Erythroblast (primary cell): ENCODE measurements around the gene FOXP2.
"Not testable (repeated sequence)": the region's sequence is repeated elsewhere in the genome, so short reads cannot be mapped to it uniquely, and the experiment has no call there.

Source experiments
- DNase-seq, 2 experiments: peaks; one replicate each; lab custom pipeline; 2025; lab: John Stamatoyannopoulos, UW
- GATA1 ChIP-seq: IDR thresholded peaks from 2 replicates; pipeline ENCODE4 v1.6.1; 2011; ENCODE audit warnings: low read depth, mild to moderate bottlenecking, control low read depth, low read length, moderate library complexity
- POLR2A ChIP-seq: IDR thresholded peaks from 2 replicates; pipeline ENCODE4 v1.6.1; 2011; ENCODE audit warnings: mild to moderate bottlenecking, low read length

The FOXP2 gene

GRCh38 chr7:114432703-114433102, 18.1 kb downstream of the FOXP2 start:
- no peak for DNase-seq
- no peak for TF ChIP-seq POLR2A
- no peak for TF ChIP-seq GATA1

DNA sequence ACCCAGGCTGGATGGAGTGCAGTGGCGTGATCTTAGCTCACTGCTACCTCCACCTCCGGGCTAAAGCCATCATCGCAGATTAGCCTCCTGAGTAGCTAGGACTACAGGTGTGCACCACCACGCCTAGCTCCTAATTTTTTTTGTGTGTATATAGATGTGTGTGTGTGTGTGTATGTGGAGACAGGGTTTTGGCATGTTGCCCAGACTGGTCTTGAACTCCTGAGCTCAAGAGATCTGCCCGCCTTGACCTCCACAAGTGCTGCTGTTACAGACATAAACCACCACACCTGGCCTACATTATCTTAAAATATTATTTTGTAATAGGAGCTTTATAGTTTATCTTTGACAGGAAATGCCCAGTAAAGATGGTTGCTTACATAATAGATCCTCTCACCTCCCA, 25.0 kb downstream of the FOXP2 start:
- TF ChIP-seq GATA1 (no peak), POLR2A (no peak)
- no peak for DNase-seq

DNA sequence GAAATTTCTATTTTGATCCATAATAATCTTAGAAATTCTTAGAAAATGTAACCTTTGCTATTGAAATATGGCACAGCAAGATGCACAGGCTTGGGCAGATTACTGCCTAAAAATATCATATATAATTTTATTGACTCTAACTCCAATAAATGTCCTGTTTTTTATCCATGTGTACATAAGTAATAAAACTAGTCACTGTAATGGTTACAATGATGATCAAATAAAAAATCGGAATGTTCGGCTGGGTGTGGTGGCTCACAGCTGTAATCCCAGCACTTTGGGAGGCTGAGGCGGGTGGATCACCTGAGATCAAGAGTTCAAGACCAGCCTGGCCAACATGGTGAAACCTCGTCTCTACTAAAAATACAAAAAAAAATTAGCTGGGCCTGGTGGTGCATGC, 26.3 kb downstream of the FOXP2 start:
- DNase-seq, result not testable (repeated sequence)

DNA sequence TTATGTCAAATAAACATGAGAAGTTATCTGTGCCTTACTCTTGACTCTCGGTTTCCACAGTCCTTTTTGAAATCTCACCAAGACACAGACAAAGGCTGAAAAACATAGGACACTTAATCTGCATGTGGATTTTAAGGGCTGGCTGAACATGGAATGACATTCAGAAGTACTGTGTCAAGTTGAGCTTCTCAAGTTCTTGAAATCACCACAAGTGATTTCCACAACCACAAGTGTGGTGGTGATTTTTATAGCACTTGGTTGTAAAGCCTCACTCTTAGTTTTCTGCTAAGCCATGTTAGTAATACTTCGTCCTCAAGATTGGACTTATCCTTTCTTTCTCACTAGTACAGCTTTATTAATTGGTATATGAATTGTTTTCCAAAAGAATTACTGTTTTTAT, 29.6 kb downstream of the FOXP2 start:
- TF ChIP-seq GATA1 (no peak), POLR2A (no peak)
- no peak for DNase-seq

- TF ChIP-seq POLR2A (no peak), GATA1 (no peak)
- DNase-seq, result no peak
Observed at GRCh38 chr7:114450431-114450830, 35.8 kb downstream of the FOXP2 start.

DNA sequence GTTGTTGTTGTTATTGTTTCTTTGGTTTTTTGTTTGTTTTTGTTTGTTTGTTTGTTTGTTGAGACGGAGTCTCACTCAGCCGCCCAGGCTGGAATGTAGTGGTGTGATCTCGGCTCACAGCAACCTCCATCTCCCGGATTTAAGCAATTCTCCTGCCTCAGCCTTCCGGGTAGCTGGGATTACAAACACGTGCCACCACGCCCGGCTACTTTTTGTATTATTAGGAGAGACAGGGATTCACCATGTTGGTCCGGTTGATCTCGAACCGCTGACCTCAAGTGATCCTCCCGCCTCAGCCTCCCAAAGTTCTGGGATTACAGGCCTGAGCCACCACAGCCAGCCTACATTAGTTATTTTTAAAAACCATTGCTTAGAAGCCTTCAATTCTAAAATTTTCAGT, 45.0 kb downstream of the FOXP2 start:
- DNase-seq, result no peak
- TF ChIP-seq GATA1, result no peak
- TF ChIP-seq POLR2A, result no peak

DNA sequence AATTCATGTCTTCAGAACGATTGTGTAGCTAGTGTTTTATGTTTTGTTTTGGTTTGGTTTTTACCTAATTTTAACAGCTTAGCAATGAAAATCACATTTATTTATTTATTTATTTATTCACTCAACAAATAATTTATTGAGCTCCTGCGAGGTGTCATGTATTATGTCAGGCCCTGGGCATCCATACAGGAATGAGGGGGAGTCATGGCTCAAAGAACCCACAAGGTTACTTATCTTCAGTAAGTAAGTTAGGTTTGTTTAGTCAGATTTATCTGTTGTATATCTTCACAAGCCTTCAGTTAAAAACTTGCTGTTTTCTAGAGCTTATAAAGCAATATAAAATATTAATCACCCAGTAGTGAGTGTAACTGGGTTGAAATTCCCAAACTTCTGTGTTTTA, 45.4 kb downstream of the FOXP2 start:
- DNase-seq, result no peak
- TF ChIP-seq POLR2A (no peak), GATA1 (no peak)

DNA sequence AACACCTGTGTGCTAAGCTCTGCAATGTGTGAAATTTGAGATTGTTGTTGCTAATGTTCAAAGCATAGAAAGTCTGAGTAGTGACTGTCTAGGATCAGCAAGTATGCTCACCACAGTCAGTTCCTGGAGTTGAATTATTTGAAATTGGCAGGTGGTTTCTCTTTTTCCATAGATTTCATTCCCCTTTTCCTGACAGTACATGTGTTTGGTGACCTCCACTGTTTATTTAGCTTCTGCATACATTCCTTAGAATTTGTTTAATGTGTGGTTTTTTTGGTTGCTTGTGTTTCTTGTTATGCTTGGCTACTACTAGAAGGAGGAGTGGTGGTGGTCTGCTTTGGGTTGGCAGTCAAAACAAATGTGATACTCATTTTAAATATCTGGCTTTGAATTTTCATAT, 52.3 kb downstream of the FOXP2 start:
- no peak for DNase-seq
- TF ChIP-seq GATA1 (no peak), POLR2A (no peak)

DNA sequence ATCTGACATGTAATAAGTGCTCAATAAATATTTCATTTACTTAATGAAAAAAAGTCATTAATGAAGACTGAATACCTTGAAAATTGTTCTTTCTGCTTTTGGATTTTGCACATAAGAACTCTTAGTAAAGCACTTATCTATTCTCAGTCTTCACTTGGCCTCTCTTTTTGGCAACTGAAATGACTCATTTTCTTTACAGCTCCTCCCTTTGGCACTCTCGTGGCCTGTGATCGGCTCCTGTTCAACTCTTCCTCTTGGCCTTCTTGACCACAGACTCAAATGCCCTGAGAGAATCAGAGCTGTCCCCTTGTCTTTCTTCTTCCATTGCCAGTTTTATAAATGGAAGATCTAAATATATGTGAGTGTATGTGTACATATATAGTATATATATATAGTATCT, 54.2 kb downstream of the FOXP2 start:
- DNase-seq, result no peak
- no peak for TF ChIP-seq GATA1
- no peak for TF ChIP-seq POLR2A

- DNase-seq, result no peak
- TF ChIP-seq GATA1, result no peak
- TF ChIP-seq POLR2A, result no peak
Observed at GRCh38 chr7:114472896-114473512, 58.4 kb downstream of the FOXP2 start.

DNA sequence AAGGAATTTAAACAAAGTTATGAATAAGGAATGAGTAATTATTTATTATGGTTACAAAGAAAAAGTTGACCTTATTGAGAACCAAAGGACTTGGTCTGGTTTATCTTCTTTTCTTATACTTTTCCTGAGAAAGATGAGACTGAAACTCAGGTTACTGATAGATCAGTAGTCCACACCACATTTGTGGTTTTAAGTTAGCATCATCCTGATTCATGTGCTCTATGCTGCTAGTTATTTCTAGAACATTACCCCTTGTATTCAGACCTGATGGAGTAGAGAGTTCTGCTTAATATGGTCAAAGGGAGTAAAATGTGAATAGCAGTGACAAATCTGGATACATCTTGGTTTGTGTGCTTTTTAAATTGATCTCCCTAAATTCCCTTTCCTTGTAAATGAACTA, 63.8 kb downstream of the FOXP2 start:
- no peak for DNase-seq
- TF ChIP-seq POLR2A (no peak), GATA1 (no peak)

DNA sequence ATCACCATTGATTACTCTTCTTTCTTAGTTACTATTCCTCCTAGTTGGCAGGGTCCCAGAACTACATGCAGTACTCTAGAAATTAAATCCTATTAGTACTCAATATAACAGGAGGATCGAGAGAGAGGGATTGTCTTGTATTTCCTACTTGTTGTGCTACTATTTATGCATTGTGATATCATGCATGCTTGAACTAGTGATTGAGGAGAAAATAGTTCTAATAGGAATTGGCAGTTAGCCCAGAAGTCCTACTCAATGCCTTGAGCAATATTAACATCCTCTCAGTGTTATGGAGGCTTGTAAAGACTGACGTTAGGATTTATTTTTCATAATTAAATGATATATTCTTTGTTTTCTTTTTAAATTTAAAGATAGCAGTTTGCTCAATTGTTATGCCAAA, 67.4 kb downstream of the FOXP2 start:
- TF ChIP-seq POLR2A, result no peak
- no peak for TF ChIP-seq GATA1

DNA sequence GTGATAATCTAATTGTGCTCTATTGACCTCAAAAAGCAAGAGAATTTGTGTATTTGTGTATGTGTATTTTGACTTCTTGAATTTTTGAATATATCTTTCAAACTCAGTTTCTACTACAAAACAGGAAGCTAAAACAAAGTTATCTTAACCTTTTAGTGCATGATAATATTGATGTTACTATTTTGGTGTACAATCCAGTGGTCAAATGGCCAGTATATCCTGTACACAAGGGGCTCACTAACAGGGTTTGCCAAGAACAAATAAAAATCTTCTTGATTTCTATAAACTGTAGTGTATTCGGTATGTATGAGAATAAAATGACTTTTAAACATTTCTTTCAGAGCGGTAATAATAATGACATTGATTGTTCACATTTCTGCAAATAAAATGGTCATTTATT, 69.6 kb downstream of the FOXP2 start:
- TF ChIP-seq GATA1 (no peak), POLR2A (no peak)
- no peak for DNase-seq

More for the DNA sequence above, 67.4 kb downstream of the FOXP2 start:
- no peak for DNase-seq

GRCh38 chr7:114487174-114487573, 72.6 kb downstream of the FOXP2 start:
- DNase-seq, result no peak
- TF ChIP-seq POLR2A, result no peak
- no peak for TF ChIP-seq GATA1

GRCh38 chr7:114488696-114489095, 74.1 kb downstream of the FOXP2 start:
- DNase-seq, result no peak

GRCh38 chr7:114497491-114497890, 82.9 kb downstream of the FOXP2 start:
- DNase-seq, result not testable (repeated sequence)

More at GRCh38 chr7:114488696-114489095, 74.1 kb downstream of the FOXP2 start:
- no peak for TF ChIP-seq POLR2A
- TF ChIP-seq GATA1, result no peak
